ENCODE results near the gene VSTM2A.

The VSTM2A gene

DNA sequence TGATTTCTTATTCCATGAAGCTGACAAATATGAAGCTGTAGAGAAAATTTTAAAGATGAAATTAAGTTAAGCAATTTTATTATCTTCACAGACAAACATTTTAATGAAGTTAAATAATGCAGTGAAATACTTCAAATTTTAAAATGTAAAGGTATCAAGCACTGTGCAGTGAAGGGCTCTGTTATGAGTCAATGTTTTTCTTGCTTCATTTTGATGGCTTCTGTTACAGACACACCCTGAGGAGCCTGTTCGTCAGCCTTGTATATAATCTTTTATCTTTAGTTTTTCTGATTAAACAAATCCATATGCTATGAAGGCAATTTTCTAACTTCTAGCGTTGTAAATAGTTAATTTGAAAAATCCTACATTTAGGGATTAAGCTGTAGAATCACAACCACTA lies 18.5 kb downstream of the VSTM2A start:
- DNase-seq (no peak), ATAC-seq (replicated peaks) (no peak)
- no peak overlapping the region for H3K4me3 Mint-ChIP-seq
- no peaks in the 10 kb centered on the region for H3K36me3 Mint-ChIP-seq
- no peaks in the 10 kb centered on the region for H3K27me3 Mint-ChIP-seq
- H3K9me3 Mint-ChIP-seq = no peaks in the 10 kb centered on the region
- no peaks in the 10 kb centered on the region for H3K4me1 Mint-ChIP-seq
- no peak overlapping the region for H3K27ac Mint-ChIP-seq

DNA sequence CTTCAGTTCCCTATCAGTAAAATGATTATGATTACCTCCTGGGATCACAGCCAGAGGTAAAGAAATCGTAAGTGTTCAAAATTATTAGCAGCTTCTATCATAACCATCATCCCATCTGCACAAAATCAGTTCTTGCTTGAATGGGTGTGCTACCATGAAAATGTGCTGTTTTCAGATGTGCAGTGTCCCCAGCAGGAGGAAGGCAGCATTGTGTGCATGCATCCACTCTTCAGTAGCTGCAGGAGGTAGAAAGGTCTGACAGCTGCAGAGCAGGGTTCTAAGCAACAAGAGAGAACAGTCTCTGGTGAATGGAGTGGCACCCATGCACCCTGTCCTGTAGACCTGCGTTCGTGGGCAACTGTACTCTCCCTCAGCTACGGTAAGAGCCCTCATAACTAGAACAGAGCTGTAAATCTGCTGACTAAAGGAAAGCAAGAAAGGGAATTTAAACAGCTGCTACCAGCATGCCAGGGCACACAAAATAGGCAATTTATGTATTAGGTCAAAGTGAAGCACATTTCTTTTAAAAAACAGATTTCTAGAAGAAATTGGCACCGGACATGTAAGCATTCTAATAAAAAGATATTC lies 21.2 kb downstream of the VSTM2A start:
- H3K4me3 Mint-ChIP-seq = no peak overlapping the region
- H3K9me3 Mint-ChIP-seq = no peaks in the 10 kb centered on the region
- H3K4me1 Mint-ChIP-seq = no peaks in the 10 kb centered on the region
- no peak for DNase-seq
- no peaks in the 10 kb centered on the region for H3K27me3 Mint-ChIP-seq
- H3K27ac Mint-ChIP-seq = no peak overlapping the region
- ATAC-seq (replicated peaks) = no peak
- no peaks in the 10 kb centered on the region for H3K36me3 Mint-ChIP-seq

DNA sequence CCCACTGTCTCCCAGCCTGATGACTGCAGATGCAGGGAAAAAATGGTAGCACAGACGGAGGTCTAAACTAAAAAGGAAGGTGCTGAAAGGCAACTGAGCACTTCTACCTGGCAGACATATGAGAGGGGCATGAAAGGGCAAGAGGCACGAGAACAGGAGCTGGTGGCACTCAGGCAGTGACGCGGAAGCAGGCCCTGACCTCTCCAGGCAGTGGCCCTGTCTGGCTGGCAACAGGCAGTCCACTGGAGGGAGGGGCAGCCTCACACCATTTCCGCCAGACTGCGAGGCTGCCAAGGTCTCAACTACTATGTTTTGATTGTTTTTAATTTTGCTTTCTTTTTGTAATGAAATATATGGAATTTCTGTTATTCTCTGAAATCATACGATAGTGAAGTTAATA lies 23.3 kb downstream of the VSTM2A start:
- H3K4me3 Mint-ChIP-seq = no peak overlapping the region
- H3K9me3 Mint-ChIP-seq = no peaks in the 10 kb centered on the region
- H3K36me3 Mint-ChIP-seq = no peaks in the 10 kb centered on the region
- no peak for DNase-seq
- no peak overlapping the region for H3K27ac Mint-ChIP-seq
- no peak for ATAC-seq (replicated peaks)
- H3K27me3 Mint-ChIP-seq = no peaks in the 10 kb centered on the region
- H3K4me1 Mint-ChIP-seq = no peaks in the 10 kb centered on the region

DNA sequence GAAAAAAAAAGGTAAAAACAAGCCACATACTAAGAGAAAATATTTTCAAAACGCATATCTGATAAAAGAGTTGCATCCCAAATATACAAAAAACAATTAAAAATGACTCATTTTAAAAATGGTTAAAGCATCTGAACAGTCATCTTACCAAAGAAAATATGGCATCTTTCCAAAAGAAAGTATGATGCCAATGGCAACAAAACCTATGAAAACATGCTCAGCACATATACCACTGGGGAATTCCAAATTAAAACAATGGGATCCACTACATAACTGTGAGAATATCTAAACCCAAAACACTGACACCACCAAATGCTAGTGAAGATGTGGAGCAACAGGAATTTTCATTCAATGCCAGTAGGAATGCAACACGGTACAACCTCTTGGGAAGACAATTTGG lies 39.3 kb downstream of the VSTM2A start:
- H3K27me3 Mint-ChIP-seq = no peaks in the 10 kb centered on the region
- no peaks in the 10 kb centered on the region for H3K36me3 Mint-ChIP-seq
- H3K4me3 Mint-ChIP-seq = no peak overlapping the region
- no peak for DNase-seq
- H3K4me1 Mint-ChIP-seq = no peaks in the 10 kb centered on the region
- peaks cover 0 to 4% of the 10 kb centered on the region in 2 donors for H3K9me3 Mint-ChIP-seq
- H3K27ac Mint-ChIP-seq = no peak overlapping the region
- no peak for ATAC-seq (replicated peaks)

DNA sequence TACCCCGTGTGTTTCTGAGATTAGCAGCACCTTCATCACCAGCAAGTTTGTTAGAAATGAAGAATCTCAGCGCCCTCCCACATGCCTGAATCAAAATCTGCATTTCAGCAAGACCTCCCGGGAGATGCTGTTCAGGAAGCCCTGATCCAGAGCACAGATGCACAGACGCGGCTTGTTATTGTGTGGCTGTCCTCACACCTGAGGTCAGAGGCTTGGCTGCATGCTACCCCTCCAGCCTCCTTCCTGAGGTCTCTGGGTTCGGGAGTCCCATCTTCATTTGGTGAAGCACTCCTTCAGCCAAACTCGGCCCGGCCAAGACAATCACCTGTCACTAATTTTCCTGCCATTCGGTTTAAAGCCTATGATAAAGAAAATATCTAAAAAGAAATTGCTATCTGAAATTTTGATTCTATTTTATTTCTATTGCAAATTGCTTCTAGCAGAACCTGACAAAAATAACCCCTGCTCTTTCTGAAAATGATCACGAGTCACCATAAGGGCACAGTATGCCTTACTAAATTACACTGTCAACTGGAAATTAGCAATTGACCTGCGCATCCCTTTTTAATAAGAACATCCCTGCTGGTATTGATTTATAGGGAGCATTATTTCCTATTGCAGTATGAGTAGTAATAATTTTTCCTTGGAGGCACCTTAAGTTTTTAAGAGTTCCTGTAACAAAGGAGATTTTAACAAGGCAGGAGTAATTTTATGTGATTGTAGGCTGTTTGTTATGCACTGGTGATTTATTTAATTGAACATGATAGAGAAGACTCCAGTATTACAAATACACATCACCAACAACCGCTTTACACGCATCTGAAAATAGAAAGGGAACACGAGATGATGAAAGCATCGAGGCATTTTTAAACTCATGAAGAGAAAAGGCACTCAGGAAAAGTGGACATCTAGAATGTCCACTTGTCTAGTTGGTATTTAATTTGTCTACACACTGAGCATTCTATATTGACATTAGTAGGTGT lies 49.5 kb downstream of the VSTM2A start:
- H3K27me3 Mint-ChIP-seq = no peaks in the 10 kb centered on the region
- H3K4me3 Mint-ChIP-seq = no peak overlapping the region
- DNase-seq = no peak
- H3K27ac Mint-ChIP-seq = no peak overlapping the region
- H3K36me3 Mint-ChIP-seq = no peaks in the 10 kb centered on the region
- H3K9me3 Mint-ChIP-seq = peaks cover 1 to 14% of the 10 kb centered on the region in 2 donors
- peaks cover 0 to 2% of the 10 kb centered on the region in 2 donors for H3K4me1 Mint-ChIP-seq
- no peak for ATAC-seq (replicated peaks)

DNA sequence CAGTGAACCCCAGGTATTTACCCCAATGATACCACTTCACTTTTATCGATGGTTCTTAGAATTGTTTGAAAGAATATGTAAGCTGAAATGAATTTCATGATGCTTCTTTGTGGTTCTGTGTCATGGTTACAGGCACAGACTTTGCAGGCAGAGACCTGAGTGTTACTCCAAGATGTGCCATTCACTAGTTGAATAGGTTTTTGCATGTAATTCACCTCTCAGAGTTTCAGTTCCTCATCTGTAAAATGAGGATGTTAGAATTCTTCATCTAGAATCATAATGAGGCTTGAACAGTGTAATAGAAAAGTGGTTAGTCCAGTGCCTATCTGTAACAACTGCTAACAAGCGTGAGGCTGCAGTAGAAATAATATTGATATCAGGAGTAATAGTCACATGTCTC lies 54.6 kb downstream of the VSTM2A start:
- no peak overlapping the region for H3K27ac Mint-ChIP-seq
- H3K4me3 Mint-ChIP-seq = no peak overlapping the region
- no peaks in the 10 kb centered on the region for H3K36me3 Mint-ChIP-seq
- H3K27me3 Mint-ChIP-seq = no peaks in the 10 kb centered on the region
- H3K9me3 Mint-ChIP-seq = peaks cover 6 to 15% of the 10 kb centered on the region in 2 donors
- H3K4me1 Mint-ChIP-seq = peaks cover 0 to 2% of the 10 kb centered on the region in 2 donors
- ATAC-seq (replicated peaks) = peak; percentile 92 to 97
- DNase-seq = no peak

DNA sequence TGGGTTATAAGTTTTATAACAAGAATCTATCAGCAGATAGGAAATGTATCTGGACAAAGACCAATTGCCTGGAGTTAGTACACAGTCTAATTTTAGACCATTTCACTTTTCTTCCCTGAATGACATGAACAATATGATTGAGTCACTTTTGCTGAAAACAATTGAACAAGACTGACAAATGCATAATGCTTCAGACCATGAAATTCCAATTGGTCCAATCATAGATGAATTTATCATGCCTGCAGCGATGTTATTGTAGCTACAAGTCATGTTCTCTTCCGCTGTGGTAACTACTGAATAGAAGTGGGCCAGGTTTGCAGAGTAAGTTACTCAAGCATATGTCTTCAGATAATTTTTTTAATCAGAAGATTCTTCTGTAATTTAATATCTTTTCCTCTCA lies 73.4 kb downstream of the VSTM2A start:
- Mint-ChIP-seq H3K4me1 (no peaks in the 10 kb centered on the region), H3K36me3 (peaks cover 0 to 2% of the 10 kb centered on the region in 2 donors), H3K27me3 (no peaks in the 10 kb centered on the region), H3K9me3 (peaks cover 0 to 5% of the 10 kb centered on the region in 2 donors), H3K4me3 (no peak overlapping the region), H3K27ac (no peak overlapping the region)
- DNase-seq (no peak), ATAC-seq (replicated peaks) (no peak)

Measured in stimulated activated naive B cell treated with anti-CD40 and anti-IgM and Interleukin-4, amounts not matched to agents 10 μg/mL and 1 μg/mL and 100 μg/mL, for 72 hours (primary cell).